K562 (cell line): ENCODE measurements around the gene CFAP90. TPM values are rescaled to one million over a fixed set of nuclear protein-coding genes. Genes with fewer than 3 reads are reported as not detected.

Source experiments
- ATF4 ChIP-seq: fragments of 450-650 bp; formaldehyde crosslinking; IDR thresholded peaks from 2 replicates; pipeline ENCODE4 v1.4.0; 2022; ENCODE audit warnings: mild to moderate bottlenecking, moderate library complexity
- CREB3L1 ChIP-seq: fragments of 450-650 bp; IDR thresholded peaks from 2 replicates; pipeline ENCODE4 v1.6.1; 2014; ENCODE audit warnings: low read depth, mild to moderate bottlenecking, moderate library complexity, borderline replicate concordance
- CREBBP ChIP-seq: IDR thresholded peaks from one replicate; pipeline ENCODE4 v1.6.1; 2012; ENCODE audit warnings: low read depth, mild to moderate bottlenecking, control low read depth, inconsistent platforms, low read length
- EGR1 ChIP-seq: fragments of 450-650 bp; conservative IDR thresholded peaks from 2 replicates; pipeline ENCODE4 v1.6.1; 2017; ENCODE audit warnings: mild to moderate bottlenecking
- ELF1 ChIP-seq: fragments of 200-800 bp; sonication (Bioruptor generic); IDR thresholded peaks from 2 replicates; pipeline ENCODE4 v1.6.1; 2016; ENCODE audit warnings: missing genetic modification characterization, missing compliant biosample characterization
- FOXM1 ChIP-seq, 2 experiments: fragments of 450-650 bp in 1 of 2; sonication (generic) in 1 of 2; formaldehyde crosslinking in 1 of 2; IDR thresholded peaks; 2 replicates each; pipeline versions ENCODE4 v1.6.1 to v1.9.0; 2017 to 2022; ENCODE audit warnings: low read depth in 2 of 2, mild to moderate bottlenecking in 2 of 2, missing genetic modification reagents in 1 of 2, moderate library complexity in 1 of 2
- HDAC6 ChIP-seq: IDR thresholded peaks from 2 replicates; pipeline ENCODE4 v1.6.1; 2012; ENCODE audit warnings: low read depth, mild to moderate bottlenecking, control low read depth, inconsistent platforms, low read length, moderate library complexity
- KDM1A ChIP-seq, 2 experiments: fragments of 450-650 bp; IDR thresholded peaks; 2 replicates each; pipeline ENCODE4 v1.6.1; 2016; ENCODE audit warnings: mild to moderate bottlenecking in 2 of 2
- MBD2 ChIP-seq: sonication (generic); IDR thresholded peaks from 2 replicates; pipeline ENCODE4 v1.6.1; 2016; ENCODE audit warnings: low read depth, borderline replicate concordance
- NONO ChIP-seq, 2 experiments: fragments of 200-400 bp in 1 of 2; fragments of 450-650 bp in 1 of 2; formaldehyde crosslinking in 1 of 2; IDR thresholded peaks; 2 replicates each; pipeline ENCODE4 v1.6.1; 2017; ENCODE audit warnings: low read depth in 2 of 2, mild to moderate bottlenecking in 2 of 2, moderate library complexity in 2 of 2, low read length in 1 of 2
- NR2C2 ChIP-seq, 2 experiments: fragments of 200-800 bp in 1 of 2; sonication (Bioruptor generic) in 1 of 2; sonication (generic) in 1 of 2; formaldehyde crosslinking in 1 of 2; IDR thresholded peaks; 2 replicates each; pipeline versions ENCODE4 v1.6.1 to v1.8.0; 2016 to 2022; ENCODE audit warnings: mild to moderate bottlenecking in 1 of 2, missing compliant biosample characterization in 1 of 2, missing genetic modification characterization in 1 of 2, missing genetic modification reagents in 1 of 2
- PYGO2 ChIP-seq: fragments of 450-650 bp; IDR thresholded peaks from 2 replicates; pipeline ENCODE4 v1.6.1; 2016; ENCODE audit warnings: mild to moderate bottlenecking, missing genetic modification characterization, moderate library complexity, missing compliant biosample characterization
- RBM14 ChIP-seq: fragments of 200-400 bp; formaldehyde crosslinking; IDR thresholded peaks from 2 replicates; pipeline ENCODE4 v1.6.1; 2018; ENCODE audit warnings: low read depth, mild to moderate bottlenecking, low read length, moderate library complexity, borderline replicate concordance; ENCODE audit not compliant: insufficient read depth
- SP2 ChIP-seq: IDR thresholded peaks from 2 replicates; pipeline ENCODE4 v1.6.1; 2011; ENCODE audit warnings: mild to moderate bottlenecking, low read depth, low read length, moderate library complexity; ENCODE audit not compliant: poor library complexity, severe bottlenecking; ENCODE audit errors: extremely low read depth
- UBTF ChIP-seq, 2 experiments: IDR thresholded peaks; 2 replicates each; pipeline ENCODE4 v1.6.1; 2012; ENCODE audit warnings: improper control_type of control experiment in 2 of 2, low read depth in 2 of 2, low read length in 2 of 2, borderline replicate concordance in 1 of 2
- ZBTB2 ChIP-seq: fragments of 450-650 bp; IDR thresholded peaks from 2 replicates; pipeline ENCODE4 v1.6.1; 2016; ENCODE audit warnings: antibody characterized with exemption
- ZNF280B ChIP-seq: fragments of 250-450 bp; sonication (Bioruptor Pico); IDR thresholded peaks from 2 replicates; pipeline ENCODE4 v1.5.1; 2021; ENCODE audit warnings: mild to moderate bottlenecking
- ZNF431 ChIP-seq: sonication (generic); formaldehyde crosslinking; IDR thresholded peaks from 2 replicates; pipeline ENCODE4 v1.8.0; 2022; ENCODE audit warnings: mild to moderate bottlenecking, missing genetic modification reagents
- polyA plus RNA-seq, 8 experiments: library from polyadenylated mRNA; depleted of rRNA in 4 of 8; stranded (reverse) in 5 of 8; unstranded in 3 of 8; fragments of >200 nt; fragmentation: Nextera tagmentation in 2 of 8; fragmentation: Illumina TruSeq in 1 of 8; extraction: Ambion mirVana in 2 of 8; extraction: Trizol in 1 of 8; gene quantifications; 2 replicates each; pipeline versions ENCODE4 v1.2.1 to v1.2.3, GENCODE V29; 2011 to 2014; ENCODE audit warnings: inconsistent platforms in 1 of 8, missing spikeins in 1 of 8
- total RNA-seq, 7 experiments: library from RNA; depleted of rRNA in 6 of 7; stranded (reverse); fragments of >200 nt in 6 of 7; fragmentation: Illumina TruSeq in 2 of 7; extraction: Trizol in 2 of 7; gene quantifications; 2 replicates each; pipeline versions ENCODE4 v1.2.1 to v1.2.3, GENCODE V29; 2011 to 2021; ENCODE audit warnings: low replicate concordance in 1 of 7

The CFAP90 gene
- total and polyA plus RNA-seq, 9 of the 15 experiments (the other 6 are each of a cell fraction or from before 2014, with no cell fraction given), result not detected

GRCh38 chr5:7869474-7870136 is 18.7 kb upstream of the CFAP90 start (continued):
- TF ChIP-seq UBTF (IDR thresholded peaks at IDR 0.05; ENCODE audit: borderline replicate concordance in 1 of 2, low read depth in 2 of 2, low read length in 2 of 2), result peak; percentile 40 to 70; a peak in 3 of 4 replicates
- 0 out of 2 replicates have a peak, but pooled peaks have one; percentile 10 for TF ChIP-seq ELF1 (tag)
- TF ChIP-seq SP2, result no peak
- no peak for TF ChIP-seq ATF4 (CRISPR knock-in tag)
- TF ChIP-seq NONO (IDR thresholded peaks at IDR 0.05; ENCODE audit: low read depth in 2 of 2, low read length in 1 of 2), result peak in 1 of 2 experiments; percentile 17; a peak in 1 of 4 replicates
- TF ChIP-seq PYGO2 (tag), result no peak
- no peak for TF ChIP-seq FOXM1 (IDR thresholded peaks at IDR 0.05; ENCODE audit: low read depth)
- TF ChIP-seq FOXM1 (CRISPR knock-in tag; IDR thresholded peaks at IDR 0.05; ENCODE audit: low read depth), result no peak
- TF ChIP-seq NR2C2 (CRISPR knock-in tag; IDR thresholded peaks at IDR 0.05), result no peak
- peak; percentile 7 for TF ChIP-seq NR2C2 (tag; IDR thresholded peaks at IDR 0.05)
- TF ChIP-seq KDM1A (IDR thresholded peaks at IDR 0.05), result peak in 1 of 2 experiments; percentile 16; a peak in 1 of 4 replicates
- TF ChIP-seq CREBBP, result no peak
- TF ChIP-seq HDAC6, result no peak
- 0 out of 2 replicates have a peak, but pooled peaks have one; percentile 21 for TF ChIP-seq ZNF431 (CRISPR knock-in tag)
- TF ChIP-seq ZNF280B (CRISPR knock-in tag), result no peak
- no peak for TF ChIP-seq ZBTB2
- TF ChIP-seq RBM14, result 0 out of 2 replicates have a peak, but pooled peaks have one; percentile 58
- TF ChIP-seq MBD2, result no peak
- TF ChIP-seq CREB3L1, result no peak
- peak; percentile 3; the same call in 1 of the 2 replicates for TF ChIP-seq EGR1
